ENCODE results near the gene ZNF205.

ZNF205 gene

GRCh38 chr16:3088925-3089716 is 23.3 kb upstream of the ZNF205 start:
- TF ChIP-seq CTCF (IDR thresholded peaks at IDR 0.05; ENCODE audit: extremely low read depth, insufficient read depth, missing control alignments): no peak
- in situ Hi-C loops (cut with MboI; ENCODE audit: low pct_unique_long_range_greater_than_20kb, low sequenced_read_pairs, unreplicated experiment): no loop called here
- DNase-seq (ENCODE audit: low spot score): peak; percentile 9

- in situ Hi-C loops (cut with MboI; ENCODE audit: low pct_unique_long_range_greater_than_20kb, low sequenced_read_pairs, unreplicated experiment): no loop called here
- TF ChIP-seq CTCF (IDR thresholded peaks at IDR 0.05; ENCODE audit: extremely low read depth, insufficient read depth, missing control alignments): no peak
- peak; percentile 16 for DNase-seq (ENCODE audit: low spot score)
These were observed 22.4 kb upstream of the ZNF205 start for GRCh38 chr16:3089717-3090592.

- in situ Hi-C loops (cut with MboI; ENCODE audit: low pct_unique_long_range_greater_than_20kb, low sequenced_read_pairs, unreplicated experiment): no loop called here
- TF ChIP-seq CTCF (IDR thresholded peaks at IDR 0.05; ENCODE audit: extremely low read depth, insufficient read depth, missing control alignments): no peak
- no peak for DNase-seq (ENCODE audit: low spot score)
These were observed 20.8 kb upstream of the ZNF205 start for GRCh38 chr16:3091551-3091950.

- no peak for TF ChIP-seq CTCF (IDR thresholded peaks at IDR 0.05; ENCODE audit: extremely low read depth, insufficient read depth, missing control alignments)
- peak; percentile 9 for DNase-seq (ENCODE audit: low spot score)
- in situ Hi-C loops (cut with MboI; ENCODE audit: low pct_unique_long_range_greater_than_20kb, low sequenced_read_pairs, unreplicated experiment): no loop called here
These were observed 19.9 kb upstream of the ZNF205 start for GRCh38 chr16:3092501-3092941.

GRCh38 chr16:3094289-3095027 is 17.9 kb upstream of the ZNF205 start:
- TF ChIP-seq CTCF (IDR thresholded peaks at IDR 0.05; ENCODE audit: extremely low read depth, insufficient read depth, missing control alignments): peak; percentile 66
- in situ Hi-C loops (cut with MboI; ENCODE audit: low pct_unique_long_range_greater_than_20kb, low sequenced_read_pairs, unreplicated experiment): no loop called here
- peak; percentile 78 for DNase-seq (ENCODE audit: low spot score)

- DNase-seq (ENCODE audit: low spot score): peak; percentile 93
- TF ChIP-seq CTCF (IDR thresholded peaks at IDR 0.05; ENCODE audit: extremely low read depth, insufficient read depth, missing control alignments): peak; percentile 46
- in situ Hi-C loops (cut with MboI; ENCODE audit: low pct_unique_long_range_greater_than_20kb, low sequenced_read_pairs, unreplicated experiment): no loop called here
These were observed 16.5 kb upstream of the ZNF205 start for GRCh38 chr16:3095869-3096268.

Measured in GM13977 (cell line).